CD1c-positive myeloid dendritic cell (primary cell): Measurements from ENCODE around the gene KIR3DL1.
A peak's percentile ranks its signal among the peaks of the same experiment; 100 is the strongest.
"Not testable (repeated sequence)": the region's sequence is repeated elsewhere in the genome, so short reads cannot be mapped to it uniquely, and the experiment has no call there.

ENCODE experiments used
- DNase-seq: peaks from one replicate; pipeline ENCODE4 v3.0.0-alpha.2; 2016; ENCODE audit errors: extremely low spot score

The KIR3DL1 gene

GRCh38 chr19:54816251-54816650, at the start of gene KIR3DL1:
KIR3DL1 (plus strand) TSS chr19:54816468.
- DNase-seq = not testable (repeated sequence)

DNA sequence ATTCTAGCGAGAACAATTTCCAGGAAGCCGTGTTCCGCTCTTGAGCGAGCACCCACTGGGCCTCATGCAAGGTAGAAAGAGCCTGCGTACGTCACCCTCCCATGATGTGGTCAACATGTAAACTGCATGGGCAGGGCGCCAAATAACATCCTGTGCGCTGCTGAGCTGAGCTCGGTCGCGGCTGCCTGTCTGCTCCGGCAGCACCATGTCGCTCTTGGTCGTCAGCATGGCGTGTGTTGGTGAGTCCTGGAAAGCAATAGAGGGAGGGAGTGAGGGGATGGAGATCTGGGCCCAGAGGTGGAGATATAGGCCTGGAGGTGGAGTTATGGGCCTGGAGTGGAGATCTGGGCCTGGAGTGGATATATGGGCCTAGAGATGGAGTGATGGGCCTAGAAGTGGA, 46.6 kb upstream of the KIR3DL1 start, which contains the start of gene KIR2DL1:
TSS of gene KIR2DL1 (plus strand) at position 148 of the 400 bp plus-strand sequence. CDS start at position 206, 58 bp downstream.
- not testable (repeated sequence) for DNase-seq

- DNase-seq = not testable (repeated sequence)
These were observed 45.8 kb upstream of the KIR3DL1 start for GRCh38 chr19:54770511-54770910.

- DNase-seq = not testable (repeated sequence)
These were observed 45.0 kb upstream of the KIR3DL1 start for GRCh38 chr19:54771018-54771960.

DNA sequence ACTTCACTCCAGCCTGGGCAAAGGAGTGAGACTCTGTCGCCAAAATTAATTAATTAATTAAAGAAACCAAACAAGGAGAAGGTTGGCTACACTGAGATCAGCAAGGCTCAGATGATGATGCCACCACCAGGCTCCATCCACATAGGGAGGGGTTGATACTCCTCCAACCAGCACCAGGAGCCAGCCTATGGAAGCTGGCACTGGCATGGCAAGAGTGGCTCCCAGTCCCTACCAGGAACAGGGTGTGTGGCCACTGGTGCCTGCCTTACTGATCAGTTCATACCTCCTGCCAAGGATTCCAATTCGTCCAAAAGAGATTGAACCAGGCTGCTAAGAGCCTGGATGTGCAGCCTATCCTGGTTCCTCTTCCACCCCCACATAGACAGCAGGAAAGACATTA, 43.6 kb upstream of the KIR3DL1 start:
- not testable (repeated sequence) for DNase-seq

GRCh38 chr19:54775095-54775815, 41.0 kb upstream of the KIR3DL1 start:
- not testable (repeated sequence) for DNase-seq

DNA sequence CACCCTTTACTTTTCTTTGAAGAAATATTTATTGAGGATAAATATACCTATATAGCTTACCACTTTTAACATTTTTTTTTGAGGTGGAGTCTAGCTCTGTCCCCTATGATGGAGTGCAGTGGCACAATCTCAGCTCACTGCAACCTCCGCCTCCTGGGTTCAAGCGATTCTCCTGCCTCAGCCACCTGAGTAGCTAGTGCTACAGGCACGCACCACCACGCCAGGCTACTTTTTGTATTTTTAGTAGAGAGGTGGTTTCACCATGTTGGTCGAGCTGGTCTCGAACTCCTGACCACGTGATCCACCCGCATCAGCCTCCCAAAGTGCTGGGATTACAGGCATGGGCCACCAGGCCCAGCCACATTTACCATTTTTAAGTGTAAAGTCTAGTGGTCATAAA, 40.4 kb upstream of the KIR3DL1 start:
- not testable (repeated sequence) for DNase-seq

- DNase-seq = not testable (repeated sequence)
These were observed 38.4 kb upstream of the KIR3DL1 start for GRCh38 chr19:54777851-54778250.

GRCh38 chr19:54778896-54779295, 37.4 kb upstream of the KIR3DL1 start:
- DNase-seq = peak; percentile 40

GRCh38 chr19:54782916-54783315, 33.4 kb upstream of the KIR3DL1 start:
- DNase-seq = not testable (repeated sequence)

- not testable (repeated sequence) for DNase-seq
These were observed 30.1 kb upstream of the KIR3DL1 start for GRCh38 chr19:54786091-54786723.

GRCh38 chr19:54788154-54788553, 28.1 kb upstream of the KIR3DL1 start:
- not testable (repeated sequence) for DNase-seq

DNA sequence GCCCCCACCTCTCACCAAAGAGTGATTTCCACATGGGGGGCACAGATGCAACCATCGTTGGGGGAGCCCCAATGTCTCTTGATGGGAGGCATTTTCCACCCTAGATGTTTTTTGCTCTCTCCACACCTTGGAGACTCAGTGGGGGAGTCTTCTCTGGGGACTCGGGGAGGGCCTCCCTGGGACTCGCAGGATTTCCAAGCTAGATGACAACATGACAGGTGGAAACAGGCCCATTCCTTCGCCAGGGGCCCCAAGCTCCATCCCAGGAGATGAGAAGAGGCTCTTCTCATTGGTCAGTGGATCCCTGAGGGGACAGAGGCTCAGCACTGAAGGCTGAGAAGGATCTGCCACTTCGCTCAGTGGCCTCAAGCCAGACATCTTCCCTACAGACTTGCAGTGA, 25.6 kb upstream of the KIR3DL1 start:
- DNase-seq = no peak

GRCh38 chr19:54791476-54791875, 24.8 kb upstream of the KIR3DL1 start:
- no peak for DNase-seq

DNA sequence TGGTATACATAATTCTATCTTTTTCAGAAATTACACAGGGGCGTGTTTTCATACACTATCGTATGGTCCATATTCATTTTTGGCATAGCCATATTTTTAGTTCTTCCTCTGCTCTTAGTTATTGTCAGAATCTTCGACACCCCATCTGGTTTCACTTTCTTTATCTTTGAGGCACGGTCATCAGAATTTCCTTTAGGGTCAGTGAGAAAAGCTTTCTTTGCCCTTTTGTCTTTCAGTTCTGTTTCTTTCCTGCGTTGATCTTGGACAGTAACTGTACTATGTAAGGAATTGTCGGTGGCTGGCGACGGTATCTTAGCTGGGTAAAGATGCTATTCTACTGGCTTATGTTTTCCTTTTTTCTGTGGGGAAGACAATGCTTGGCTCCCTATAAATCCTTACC, 23.5 kb upstream of the KIR3DL1 start:
- DNase-seq = peak; percentile 37

DNA sequence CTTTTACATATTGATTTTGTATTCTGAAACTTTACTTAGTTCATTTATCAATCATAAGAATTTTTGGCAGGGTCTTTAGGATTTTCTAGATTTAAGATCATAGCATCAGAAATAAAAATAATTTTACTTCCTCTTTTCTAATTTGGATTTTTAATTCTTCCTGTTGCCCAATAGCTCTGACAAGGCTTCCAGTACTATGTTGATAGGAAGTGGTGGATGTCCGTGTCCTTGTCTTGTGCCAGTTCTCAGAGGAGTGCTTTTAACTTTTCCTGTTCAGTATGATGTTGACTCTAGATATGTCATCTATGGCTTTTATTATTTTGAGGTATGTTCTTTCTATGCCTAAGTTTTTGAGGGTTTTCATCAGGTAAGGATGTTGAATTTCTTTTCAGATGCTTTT, 20.5 kb upstream of the KIR3DL1 start:
- peak; percentile 51 for DNase-seq

DNA sequence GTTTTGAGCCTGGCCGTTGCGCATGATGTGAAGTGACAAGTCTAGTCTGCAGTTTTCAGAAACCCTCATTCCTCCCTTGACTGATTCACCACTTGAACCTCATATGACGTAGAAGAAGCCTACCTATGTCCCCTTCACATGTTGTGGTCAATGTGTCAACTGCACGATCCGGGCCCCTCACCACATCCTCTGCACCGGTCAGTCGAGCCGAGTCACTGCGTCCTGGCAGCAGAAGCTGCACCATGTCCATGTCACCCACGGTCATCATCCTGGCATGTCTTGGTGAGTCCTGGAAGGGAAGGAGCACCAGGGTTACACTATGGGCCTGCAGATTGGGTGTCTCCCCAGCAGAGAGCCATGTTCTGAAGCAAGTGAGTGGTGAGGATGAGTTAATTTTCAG, 12.9 kb upstream of the KIR3DL1 start, which contains the start of gene KIR2DL4:
TSS of gene KIR2DL4 (plus strand) at position 201 of the 400 bp plus-strand sequence. CDS start at position 243, 42 bp downstream.
- DNase-seq = no peak

DNA sequence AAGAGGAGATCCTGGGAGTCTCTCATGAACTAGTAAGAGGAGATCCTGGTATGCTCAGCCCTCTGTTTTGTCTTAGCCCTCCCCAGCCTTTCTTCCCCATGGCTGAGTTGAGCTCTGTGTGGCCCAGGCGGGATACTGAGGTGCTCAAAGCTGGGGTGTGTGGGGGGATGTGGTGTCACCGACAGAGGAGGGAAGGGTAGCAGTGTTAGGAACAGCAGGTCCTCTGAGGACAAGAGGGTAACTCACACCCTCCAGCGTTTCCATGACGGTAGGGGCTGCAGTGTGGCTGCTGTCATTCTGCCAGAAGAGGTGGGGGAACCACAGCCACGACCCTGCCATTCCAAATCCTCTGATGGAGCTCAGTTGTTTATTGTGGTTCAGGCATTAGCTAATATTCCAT, 12.2 kb upstream of the KIR3DL1 start:
- no peak for DNase-seq

GRCh38 chr19:54804571-54804970, 11.7 kb upstream of the KIR3DL1 start:
- no peak for DNase-seq

DNA sequence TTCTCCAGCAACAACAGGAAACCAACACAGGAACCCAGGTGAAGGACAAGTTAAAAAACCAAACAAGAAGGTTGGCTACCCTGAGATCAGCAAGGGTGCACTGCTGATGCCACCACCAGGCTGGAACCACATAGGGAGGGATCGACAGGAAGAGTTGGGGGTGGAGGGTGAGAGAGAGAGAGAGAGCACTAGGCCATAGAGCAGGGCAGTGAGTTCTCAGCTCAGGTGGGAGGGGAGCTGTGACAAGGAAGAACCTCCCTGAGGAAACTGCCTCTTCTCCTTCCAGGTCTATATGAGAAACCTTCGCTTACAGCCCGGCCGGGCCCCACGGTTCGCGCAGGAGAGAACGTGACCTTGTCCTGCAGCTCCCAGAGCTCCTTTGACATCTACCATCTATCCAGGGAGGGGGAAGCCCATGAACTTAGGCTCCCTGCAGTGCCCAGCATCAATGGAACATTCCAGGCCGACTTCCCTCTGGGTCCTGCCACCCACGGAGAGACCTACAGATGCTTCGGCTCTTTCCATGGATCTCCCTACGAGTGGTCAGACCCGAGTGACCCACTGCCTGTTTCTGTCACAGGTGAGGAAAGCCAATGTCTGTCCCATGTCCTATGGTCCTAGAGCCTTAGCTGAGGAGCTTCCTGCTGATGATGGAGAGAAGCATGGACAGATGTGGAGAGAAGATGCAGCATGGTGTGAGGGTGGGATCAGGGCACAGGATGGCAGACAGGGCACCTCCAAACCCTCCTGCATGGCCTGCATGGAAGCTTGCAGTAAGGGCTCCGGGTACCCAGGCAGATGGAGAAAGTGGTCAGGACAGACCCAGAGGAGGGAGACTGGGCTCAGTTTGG, 10.4 kb upstream of the KIR3DL1 start:
- DNase-seq = no peak

DNA sequence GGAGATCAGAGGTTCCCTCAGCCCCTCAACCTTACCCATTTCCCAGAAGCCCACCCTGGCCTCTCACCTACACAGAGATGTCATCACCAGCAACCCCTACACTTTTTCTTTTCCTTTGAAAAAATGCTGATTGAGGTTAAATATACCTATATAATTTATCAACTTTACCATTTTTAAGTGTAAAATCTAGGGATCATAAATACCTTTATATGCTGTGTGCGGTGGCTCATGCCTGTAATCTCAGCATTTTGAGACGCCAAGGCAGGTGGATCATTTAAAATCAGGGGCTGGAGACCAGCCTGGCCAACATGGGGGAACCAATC, 9.8 kb upstream of the KIR3DL1 start:
- no peak for DNase-seq
